NCI-H1436 treated with DMSO at 0.1 percent for 48 hours (cell line): ENCODE measurements around the gene SLC38A9.
"Not testable (repeated sequence)": the region's sequence is repeated elsewhere in the genome, so short reads cannot be mapped to it uniquely, and the experiment has no call there.

ENCODE experiments used
- DNase-seq: peaks from one replicate; lab custom pipeline; 2025; lab: John Stamatoyannopoulos, UW

SLC38A9 gene, protein sequence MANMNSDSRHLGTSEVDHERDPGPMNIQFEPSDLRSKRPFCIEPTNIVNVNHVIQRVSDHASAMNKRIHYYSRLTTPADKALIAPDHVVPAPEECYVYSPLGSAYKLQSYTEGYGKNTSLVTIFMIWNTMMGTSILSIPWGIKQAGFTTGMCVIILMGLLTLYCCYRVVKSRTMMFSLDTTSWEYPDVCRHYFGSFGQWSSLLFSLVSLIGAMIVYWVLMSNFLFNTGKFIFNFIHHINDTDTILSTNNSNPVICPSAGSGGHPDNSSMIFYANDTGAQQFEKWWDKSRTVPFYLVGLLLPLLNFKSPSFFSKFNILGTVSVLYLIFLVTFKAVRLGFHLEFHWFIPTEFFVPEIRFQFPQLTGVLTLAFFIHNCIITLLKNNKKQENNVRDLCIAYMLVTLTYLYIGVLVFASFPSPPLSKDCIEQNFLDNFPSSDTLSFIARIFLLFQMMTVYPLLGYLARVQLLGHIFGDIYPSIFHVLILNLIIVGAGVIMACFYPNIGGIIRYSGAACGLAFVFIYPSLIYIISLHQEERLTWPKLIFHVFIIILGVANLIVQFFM

DNA sequence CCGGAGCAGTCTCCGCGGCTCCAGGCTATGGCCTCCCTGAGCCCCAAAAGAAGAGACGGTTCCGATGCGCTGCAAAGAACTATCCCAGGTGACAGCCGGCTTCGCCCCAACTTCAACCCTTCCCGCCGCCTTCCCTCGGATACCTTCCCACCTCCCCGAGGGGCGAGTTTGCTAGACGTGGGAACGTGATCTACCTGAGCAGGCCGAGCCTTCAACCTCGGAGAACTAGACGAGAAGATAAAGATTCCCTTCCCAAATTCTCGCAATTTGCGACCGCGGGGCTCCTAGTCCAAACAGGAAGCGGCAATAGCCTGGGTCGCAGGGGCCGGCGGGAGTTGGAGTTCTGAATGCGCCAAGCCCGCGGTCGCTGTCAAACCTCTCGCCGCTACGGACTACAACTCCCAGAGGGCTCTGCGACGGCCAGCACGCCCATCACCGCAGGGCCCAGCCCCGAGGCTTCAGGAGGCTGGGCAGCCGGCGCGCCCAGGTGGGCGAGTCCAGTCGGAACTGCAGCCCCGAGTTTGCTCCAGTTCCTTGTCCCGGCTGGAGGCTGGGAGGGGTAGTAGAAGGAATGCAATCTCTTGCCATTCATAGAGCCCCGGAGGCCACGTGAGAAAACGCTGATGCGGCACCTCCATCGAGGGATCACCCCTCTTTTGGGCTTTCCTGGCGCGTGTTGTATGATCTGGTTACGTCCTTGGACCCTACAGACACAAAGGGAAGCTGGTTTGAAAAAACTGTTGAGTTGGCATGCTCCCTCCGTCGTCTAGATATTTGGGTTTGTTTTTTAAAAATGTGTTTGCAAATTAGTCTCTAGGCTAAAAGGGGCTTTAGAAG, at the start of gene SLC38A9:
Gene SLC38A9 (minus strand): TSS at position 302 of the 837 bp plus-strand sequence. CDS start 14,366 bp downstream, outside the sequence.
- DNase-seq: peak; percentile 47

DNA sequence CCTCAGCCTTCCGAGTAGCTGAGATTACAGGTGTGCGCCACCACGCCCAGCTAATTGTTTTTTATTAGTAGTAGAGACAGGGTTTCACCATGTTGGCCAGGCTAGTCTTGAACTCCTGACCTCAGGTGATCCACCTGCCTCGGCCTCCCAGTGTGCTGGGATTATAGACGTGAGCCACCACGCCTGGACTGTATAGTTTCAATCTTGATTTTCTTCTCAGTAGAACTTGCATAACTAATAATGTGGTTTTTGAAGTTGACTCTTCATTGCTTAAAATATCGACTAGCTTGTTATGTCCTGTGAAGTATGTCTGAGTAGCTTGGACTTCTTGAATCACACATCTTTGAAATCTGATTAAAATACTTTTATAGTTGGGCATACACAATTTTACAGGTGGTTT, 49.6 kb upstream of the SLC38A9 start:
- DNase-seq: not testable (repeated sequence)

DNA sequence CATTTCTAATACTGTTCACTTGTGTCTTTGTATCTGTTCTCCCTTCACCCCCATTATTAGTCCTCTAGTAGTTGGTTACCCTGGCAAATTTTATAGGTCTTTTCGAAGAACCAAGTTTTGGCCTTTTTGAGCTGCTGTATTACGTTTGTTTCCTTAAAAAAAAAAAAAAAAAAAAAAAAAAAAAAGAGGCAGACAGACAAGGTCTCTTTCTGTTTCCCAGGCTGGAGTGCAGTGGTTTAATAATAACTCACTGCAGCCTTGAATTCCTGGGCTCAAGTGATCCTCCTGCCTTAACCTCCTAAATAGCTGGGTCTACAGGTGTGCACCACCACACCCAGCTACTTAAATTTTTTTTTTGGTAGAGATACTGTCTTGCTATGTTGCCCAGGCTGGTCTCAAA, 46.6 kb upstream of the SLC38A9 start:
- no peak for DNase-seq

DNA sequence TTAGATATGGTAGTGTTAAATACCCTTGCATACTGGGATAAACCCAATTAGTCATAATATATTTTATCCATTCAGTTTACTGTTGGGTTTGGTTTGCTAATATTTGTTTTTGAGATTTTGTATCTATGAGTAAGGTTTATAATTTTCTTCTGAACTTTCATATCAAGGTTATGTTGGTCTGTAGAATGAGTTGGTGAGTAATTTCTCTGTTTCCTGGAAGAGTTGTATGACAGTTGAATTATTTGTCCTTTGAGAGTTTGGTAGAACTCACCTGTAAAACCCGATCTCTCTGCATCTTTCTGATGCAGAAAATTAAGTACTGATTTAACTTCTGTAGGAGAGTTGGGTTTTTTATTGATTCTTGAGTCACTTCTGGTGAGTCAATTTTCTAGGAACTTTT, 46.1 kb upstream of the SLC38A9 start:
- no peak for DNase-seq

DNA sequence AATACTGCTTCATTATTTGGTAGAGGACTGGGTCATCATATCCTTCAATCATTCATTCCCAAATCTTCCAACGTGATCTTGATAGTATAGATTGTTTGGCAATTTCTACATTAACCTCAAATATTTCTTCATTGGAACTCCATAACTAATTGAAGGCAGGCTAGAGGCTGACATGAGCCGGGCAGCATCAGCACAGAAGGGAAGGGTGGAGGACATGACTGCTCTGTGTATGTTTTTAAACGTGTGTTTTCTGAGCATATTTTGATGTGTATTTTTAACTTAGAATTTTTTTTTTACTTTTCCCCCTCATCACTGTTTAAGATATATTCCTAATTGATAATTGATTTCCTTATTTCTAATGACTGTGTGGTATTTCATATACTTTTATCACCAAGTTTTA, 38.4 kb upstream of the SLC38A9 start:
- DNase-seq: no peak

DNA sequence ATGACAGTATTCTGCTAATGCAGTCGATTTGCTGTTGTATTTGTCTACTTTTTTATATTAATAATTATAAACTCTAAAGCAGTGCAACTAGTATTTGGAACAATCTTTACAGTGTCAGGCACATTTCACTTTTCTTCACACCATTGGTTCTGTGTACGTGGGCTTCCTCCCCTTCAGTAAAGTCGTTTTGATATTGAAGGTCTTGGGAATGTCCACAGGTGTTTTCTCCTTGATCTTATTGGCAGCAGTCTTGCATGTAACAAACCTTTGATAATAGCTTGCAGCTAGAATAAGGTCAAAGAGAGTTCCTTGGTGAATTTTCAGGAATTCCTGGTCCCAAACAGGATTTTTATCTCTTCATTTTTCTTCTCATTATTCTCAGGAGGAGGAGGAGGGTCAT, 37.9 kb upstream of the SLC38A9 start:
- DNase-seq: no peak

DNA sequence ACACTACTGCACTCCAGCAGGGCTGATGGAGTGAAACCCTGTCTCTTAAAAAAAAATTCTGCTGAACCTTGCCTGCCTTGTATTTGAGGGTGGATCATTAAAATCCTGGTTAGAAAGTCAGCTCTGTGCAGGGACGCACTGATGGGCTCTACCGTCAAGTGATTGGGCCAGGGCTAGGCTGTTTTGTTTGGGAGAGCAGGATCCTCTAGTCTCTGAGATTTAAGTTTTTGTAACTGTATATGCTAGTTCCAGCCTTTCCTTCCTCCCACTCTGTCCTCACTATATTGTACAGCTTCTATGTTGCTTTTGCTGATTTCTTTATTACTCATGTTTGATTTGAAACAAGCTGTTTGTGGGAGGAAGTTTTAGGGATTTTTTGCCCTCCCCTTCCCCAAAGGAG, 37.3 kb upstream of the SLC38A9 start:
- no peak for DNase-seq

DNA sequence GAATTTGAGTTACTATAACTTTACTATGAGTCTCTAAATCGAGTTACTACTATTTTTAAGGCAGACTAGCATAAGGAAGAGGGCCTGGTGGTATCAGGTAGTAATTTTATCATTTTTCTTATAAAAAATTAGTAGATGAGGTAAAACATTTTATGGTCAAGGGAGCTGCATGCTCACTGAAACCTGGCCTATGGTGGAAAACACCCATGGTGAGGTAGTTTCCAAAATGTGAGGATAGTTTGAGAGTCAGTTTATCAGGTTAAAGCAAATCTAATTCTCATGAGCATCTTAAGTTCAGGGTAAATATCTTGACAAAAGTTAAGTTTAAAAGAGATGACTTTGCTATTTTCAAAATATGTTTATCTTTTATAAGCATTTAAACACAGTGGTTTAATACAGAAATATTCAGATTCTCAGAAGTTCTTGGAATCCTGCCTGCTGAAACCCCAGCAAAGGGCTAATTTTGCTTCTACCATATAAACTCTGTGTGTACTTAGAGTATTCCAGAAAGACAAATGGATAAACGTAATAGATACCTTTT, 35.7 kb upstream of the SLC38A9 start:
- DNase-seq: no peak

DNA sequence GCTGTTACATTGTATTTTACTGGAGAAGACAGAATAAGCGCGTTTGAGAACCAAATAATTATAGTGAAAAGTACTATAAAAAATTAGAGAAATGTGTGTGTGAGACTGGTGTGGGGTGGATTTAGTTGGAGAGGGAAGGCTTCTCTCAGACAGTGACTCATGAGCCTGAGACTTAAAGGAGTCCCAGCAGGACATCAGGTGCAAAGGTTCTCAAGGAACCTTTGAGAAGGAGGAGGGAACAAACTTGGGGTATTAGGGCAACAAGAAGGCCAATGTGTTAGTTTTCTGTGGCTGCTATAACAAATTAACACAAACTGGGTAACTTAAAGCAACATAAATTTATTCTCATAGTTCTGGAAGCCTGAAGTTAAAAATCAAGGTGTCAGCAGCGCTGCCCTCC, 30.7 kb upstream of the SLC38A9 start:
- no peak for DNase-seq

DNA sequence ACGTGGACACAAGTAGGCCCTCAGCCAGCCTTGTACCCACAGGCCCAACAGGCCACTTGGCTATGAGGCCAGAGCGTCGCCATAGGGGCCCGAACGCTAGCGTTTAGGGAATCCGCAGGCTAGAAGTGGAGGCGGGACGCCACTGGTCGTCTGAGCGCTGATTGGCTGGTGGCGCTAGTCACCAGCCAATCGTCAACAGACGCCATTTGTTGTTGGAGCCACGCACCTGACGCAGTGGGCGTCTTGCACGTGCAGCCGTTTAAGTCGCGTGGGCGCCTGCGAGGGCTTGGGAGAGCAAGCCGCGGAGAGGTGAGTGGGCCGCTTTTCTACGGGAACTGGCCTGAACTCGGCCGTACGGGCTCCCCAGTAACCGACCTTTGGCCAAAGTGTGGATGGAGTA, 25.7 kb upstream of the SLC38A9 start, which contains the start of gene DDX4:
Gene DDX4 (plus strand): TSS at position 269 of the 400 bp plus-strand sequence. CDS start 903 bp downstream, outside the sequence.
- DNase-seq: no peak

DNA sequence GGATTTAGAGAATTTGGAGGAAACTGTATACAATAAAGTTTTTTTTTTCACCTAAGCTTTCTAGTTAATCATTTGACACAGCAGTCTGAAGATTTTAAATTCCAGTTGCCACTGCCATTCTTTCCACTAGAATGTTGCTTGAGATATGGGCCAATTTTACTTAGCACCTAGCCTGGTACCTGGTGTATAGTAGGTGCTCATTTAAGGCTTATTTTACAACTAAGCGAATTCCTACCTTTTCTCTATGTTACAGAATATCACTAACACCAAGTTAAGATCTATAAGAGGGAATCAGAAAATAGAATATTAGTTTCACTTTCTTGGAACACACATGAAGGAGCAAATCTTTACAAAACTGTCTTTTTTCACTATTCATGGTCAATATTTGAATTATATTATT, 22.5 kb upstream of the SLC38A9 start:
- no peak for DNase-seq

DNA sequence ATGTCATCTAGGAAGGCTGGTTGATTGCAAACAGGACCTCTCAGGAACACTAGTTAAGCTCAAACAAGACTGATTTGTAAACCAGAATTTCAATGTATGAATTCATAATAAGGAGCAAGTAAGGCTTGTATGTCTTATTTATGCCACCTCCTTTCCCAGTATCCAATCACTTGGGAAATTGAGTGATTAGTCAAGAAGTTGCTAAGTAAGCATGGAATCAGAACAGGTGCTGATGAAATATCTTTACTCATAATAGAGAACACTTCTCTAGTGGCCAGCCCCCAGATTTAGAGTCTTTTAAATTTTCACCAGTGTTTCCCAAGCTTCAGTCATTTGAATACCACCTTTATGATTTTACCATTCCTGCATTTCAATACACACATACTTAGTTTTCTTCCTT, 20.5 kb upstream of the SLC38A9 start:
- no peak for DNase-seq

DNA sequence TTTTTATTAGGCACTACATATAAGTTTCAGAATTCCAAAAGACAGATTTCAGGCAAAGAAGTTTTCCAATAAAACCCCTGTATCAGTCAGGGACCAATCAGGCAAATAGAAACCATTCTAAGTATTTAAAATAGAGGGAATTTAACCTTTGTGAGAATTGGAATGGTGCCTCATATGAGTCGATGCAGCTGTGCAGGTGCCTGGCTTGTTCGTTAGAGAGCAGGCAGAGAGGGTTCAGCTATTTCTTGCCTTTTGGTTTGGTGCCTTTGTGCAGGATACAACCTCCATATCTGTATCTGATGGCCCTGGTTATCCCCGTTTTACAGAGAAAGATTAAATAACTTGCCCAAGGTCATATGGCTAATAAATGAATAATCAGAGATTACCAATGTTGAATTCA, 19.7 kb upstream of the SLC38A9 start:
- no peak for DNase-seq

DNA sequence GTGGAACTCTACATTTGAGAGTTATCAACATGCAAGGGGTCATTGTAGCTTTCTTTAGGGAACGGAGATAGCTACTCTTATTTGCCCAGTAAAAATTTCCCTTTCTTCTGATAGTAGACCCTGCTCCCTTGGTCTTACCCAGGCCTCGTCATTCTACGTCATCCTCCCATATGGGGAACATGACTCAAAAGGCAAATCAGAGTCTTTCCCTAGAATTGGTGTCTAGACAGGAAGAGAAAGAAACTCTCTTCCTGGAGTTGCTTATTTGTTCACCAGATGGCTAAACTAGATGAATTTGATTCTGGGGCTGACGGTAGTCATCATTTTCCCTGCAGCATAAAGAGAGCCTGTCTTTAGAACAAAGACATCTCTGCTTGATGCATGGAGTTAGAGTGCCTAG, 12.2 kb upstream of the SLC38A9 start:
- DNase-seq: no peak

DNA sequence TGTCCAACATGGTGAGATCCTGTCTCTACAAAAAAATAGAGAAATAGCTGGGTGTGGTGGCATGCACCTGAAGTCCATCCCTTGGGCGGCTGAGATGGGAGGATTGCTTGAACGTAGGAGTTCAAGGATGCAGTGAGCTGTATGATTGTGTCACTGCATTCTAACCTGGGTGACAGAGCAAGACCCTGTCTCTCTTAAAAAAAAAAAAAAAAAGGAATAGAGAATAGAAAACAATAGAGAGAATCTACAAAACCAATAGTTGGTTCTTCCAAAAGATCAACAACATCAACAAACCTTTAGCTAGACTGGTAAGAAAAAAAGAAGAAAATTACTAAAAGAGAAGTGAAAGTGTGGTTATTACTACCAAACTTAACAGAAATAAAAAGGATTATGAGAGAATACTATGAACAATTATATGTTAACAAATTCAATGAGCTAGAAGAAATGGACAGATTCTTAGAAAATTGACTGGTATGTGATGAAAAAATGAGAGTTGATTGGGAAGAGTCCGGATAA, 8.1 kb upstream of the SLC38A9 start:
- no peak for DNase-seq

DNA sequence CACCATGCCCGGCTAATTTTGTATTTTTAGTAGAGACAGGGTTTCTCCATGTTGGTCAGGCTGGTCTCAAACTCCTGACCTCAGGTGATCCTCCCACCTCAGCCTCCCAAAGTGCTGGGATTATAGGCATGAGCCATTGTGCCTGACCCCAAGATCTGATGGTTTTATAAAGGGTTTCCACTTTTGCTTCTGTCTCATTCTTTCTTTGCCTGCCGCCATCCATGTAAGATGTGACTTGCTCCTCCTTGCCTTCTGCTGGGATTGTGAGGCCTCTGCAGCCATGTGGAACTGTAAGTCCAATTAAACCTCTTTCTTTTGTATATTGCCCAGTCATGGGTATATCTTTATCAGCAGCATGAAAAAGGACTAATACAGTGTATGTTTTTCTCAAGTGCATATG, 6.9 kb upstream of the SLC38A9 start:
- not testable (repeated sequence) for DNase-seq

DNA sequence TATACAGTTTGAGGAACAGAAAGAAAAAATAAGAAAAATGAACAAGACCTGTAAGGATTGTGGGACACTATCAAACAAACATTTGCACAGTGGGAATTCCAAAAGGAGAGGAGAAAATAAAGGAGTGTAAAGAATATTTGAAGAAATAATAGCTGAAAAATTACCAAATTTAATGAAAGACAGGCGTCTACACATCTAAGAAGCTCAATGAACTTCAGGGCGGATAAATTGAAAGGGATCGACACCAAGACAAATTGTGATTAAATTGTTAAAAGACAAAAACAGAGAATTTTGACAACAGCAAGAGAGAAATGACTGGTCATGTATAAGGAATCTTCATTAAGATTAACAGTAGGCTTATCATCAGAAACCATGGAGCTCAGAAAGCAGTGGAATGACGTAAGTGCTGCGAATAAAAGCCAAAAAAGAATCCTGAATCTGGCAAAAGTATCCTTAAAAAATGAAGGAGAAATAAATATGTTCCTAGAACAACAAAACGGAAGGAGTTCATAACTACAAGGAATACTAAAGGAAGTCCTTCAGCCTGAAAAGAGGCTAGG, 3.5 kb upstream of the SLC38A9 start:
- DNase-seq: no peak

DNA sequence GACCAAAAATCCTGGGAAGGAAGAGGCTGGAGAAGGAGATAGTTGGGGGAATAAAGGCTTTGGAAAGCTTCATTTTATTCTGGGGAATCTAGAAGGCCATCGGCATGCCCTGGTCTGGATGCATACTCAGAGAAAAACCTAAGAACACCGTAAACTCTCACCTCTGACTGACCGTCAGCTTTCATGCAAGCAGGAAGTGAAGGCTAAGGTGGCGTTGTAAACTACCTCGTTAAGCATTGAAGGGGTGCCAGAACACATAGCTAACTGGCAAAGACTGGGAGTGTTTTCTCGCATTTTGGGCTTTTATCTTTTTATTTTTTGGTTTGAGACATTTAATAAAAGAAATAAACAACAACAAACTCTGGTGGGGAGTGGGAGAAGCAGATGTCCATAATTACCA, 2.6 kb upstream of the SLC38A9 start:
- DNase-seq: no peak

DNA sequence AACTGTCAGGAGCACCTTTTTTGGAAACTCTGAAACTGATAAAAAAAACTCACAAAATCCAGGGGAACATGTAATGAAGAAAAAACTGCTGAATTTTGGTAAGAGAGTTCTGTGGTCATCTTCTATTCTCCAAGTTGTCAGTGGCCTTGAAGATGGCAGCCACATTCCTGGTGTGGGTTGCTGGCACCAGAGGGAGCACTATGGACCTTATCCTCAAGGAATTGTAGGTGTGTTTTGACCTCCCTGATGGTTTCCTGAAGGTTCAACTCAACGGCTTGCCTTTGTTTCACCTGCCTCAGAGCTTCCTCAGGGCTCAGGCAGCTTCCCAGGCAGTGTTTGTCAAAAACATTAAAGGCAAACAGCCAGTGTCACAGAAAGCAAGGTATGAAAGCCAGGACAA, 2.2 kb upstream of the SLC38A9 start:
- no peak for DNase-seq

DNA sequence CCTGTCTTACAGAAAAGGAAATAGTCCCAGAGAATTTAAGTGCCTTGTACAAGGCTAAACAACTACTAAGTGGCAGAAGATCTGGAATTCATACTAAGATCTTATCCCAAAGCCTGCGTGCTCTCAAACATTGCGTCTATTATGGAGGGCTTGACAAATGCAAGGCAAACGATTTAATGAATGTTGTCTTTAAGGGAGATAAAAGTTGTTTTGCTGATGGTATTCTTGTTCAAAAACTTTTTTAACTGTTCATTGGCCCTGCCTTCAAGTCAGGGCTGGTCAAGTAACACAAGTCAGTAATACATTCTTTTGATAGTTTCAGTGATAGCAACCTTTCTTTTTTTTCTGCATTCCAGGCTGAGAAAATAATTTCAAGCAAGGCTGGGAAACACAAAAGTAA, 1.7 kb upstream of the SLC38A9 start:
- no peak for DNase-seq

DNA sequence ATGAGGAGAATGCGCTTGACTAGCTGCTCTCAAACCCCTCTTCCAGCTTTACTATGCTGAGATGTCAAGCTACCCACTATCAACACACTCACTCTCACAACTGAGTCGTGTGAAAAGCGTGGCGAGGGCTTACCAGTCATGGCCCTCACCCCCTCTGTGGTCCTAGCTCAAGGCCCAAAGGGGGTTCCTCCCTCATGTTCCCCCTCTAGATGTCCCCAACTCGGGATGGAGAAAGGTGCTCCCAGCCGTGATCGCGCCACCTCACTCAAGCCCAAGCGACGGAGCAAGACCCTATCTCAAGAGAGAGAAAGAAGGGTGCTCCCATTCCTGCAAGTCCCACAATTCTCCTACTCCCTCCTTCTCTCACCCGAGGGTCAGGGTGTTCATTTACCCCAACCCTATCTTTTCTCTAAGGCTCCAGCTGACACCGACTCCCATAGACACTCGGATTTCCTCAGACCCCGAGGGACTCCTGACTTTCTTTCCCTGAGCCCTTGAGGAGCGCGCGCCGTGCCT, 559 bp downstream of the SLC38A9 start:
- DNase-seq: no peak

DNA sequence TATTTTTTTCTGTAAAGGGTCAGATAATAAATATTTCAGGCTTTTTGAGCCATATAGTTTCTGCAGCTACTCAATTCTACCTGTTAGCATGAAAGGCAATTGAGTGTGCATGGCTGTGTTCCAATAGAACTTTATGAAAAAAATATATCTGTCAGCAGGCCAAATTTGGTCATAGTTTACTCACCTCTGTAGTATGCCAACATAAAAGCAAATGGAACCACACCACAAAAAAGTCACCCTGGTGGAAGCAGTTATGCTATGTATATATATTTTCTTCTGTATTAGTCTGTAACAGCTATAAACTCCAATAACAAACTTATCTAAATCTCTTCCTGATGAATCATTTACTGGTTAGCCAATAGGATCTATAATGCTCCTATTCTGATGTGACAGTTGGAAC, 3.4 kb downstream of the SLC38A9 start:
- DNase-seq: no peak
